SJCRH30 (cell line): ENCODE measurements around the gene CACNA2D3. TPM values are rescaled to one million over a fixed set of nuclear protein-coding genes. Genes with fewer than 3 reads are reported as not detected.

Experiments
- DNase-seq, 2 experiments: peaks; one replicate each; pipeline ENCODE4 v3.0.0-alpha.2; 2015 to 2020
- H3K27ac ChIP-seq: fragments of 250-450 bp; sonication (Bioruptor Pico); 2 replicates; pipeline ENCODE4 v1.5.1; 2020; ENCODE audit warnings: mild to moderate bottlenecking, moderate library complexity
- H3K27me3 ChIP-seq: fragments of 250-450 bp; sonication (Bioruptor Pico); 2 replicates; pipeline ENCODE4 v1.5.1; 2020; ENCODE audit warnings: mild to moderate bottlenecking, moderate library complexity
- H3K36me3 ChIP-seq: fragments of 250-450 bp; sonication (Bioruptor Pico); 2 replicates; pipeline ENCODE4 v1.5.1; 2020; ENCODE audit warnings: mild to moderate bottlenecking, moderate library complexity
- H3K4me1 ChIP-seq: fragments of 250-450 bp; sonication (Bioruptor Pico); 2 replicates; pipeline ENCODE4 v1.5.1; 2020; ENCODE audit warnings: mild to moderate bottlenecking, moderate library complexity
- H3K4me3 ChIP-seq: fragments of 250-450 bp; sonication (Bioruptor Pico); 2 replicates; pipeline ENCODE4 v1.5.1; 2020; ENCODE audit warnings: mild to moderate bottlenecking, moderate library complexity
- H3K9me3 ChIP-seq: fragments of 250-450 bp; sonication (Bioruptor Pico); replicated peaks from 2 replicates; pipeline ENCODE4 v1.5.1; 2020; ENCODE audit warnings: mild to moderate bottlenecking, moderate library complexity
- total RNA-seq: library from RNA; depleted of rRNA; stranded (reverse); fragments of >200 nt; shearing (Covaris generic); gene quantifications from 2 replicates; pipeline ENCODE4 v1.2.3, GENCODE V29; 2014

The CACNA2D3 gene
- total RNA-seq, 1 experiment from 2014 or later: 0.22 TPM

DNA sequence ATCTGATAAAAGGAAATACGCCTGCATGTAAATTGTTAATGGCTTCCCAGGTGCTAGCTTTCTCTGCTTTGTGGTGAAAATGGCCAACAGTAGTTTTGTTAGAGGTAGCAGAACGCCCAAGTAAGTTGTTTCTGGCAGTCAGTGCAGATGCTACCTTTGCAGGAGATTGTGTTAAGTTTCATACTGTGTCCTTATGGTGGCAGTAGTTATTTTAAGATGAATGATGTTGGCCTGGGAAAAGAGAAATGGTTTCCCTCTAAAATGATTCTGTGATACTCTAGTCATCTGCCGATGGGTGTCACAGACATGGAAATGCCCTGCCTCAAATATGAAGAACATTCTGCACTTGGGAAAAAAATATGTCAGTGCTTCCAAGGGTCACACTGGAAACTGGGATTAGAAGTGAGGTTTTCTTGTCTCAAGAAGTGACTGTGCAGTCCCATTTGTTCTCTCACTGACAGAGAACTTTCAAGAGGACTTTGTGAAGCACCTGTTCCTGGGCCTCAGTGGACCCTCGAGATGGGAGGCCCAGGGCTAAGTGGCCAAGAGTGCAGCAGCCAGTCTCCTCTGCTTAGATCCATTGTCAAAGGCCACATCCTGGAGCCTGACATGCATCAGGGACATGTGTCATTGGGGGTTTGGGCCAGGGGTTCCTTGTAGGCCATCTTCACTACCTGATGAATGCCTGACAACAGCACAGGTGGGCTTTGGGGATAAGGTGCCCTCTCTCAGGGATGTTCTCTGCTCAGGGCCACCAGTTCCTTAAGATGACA is 393.3 kb downstream of the CACNA2D3 start:
- Histone ChIP-seq H3K27me3 (no peaks in the 10 kb centered on the region), H3K4me1 (peaks cover 9% of the 10 kb centered on the region), H3K27ac (no peak overlapping the region), H3K9me3 (no peaks in the 10 kb centered on the region), H3K36me3 (no peaks in the 10 kb centered on the region), H3K4me3 (no peak overlapping the region)
- DNase-seq: no peak

DNA sequence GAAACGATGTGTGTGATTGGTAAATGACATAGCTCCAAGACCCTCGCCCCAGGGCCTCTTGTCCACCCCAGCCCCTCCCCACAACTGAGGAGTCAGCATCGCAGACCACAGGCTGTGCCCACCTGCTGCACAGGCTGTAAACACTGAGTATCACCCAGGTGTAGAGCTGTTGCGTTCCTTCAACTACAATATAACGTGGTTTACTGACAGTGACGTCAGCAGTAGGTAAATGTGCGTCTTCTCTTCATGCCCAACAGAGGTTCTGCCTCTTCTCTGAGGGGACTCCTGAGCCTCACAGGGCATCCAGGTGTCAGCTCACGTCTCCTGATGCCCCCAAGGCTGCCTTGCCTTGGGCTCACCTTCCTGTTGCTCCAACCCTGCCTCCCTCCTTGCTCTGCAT is 395.1 kb downstream of the CACNA2D3 start:
- Histone ChIP-seq H3K27me3 (no peaks in the 10 kb centered on the region), H3K27ac (no peak overlapping the region), H3K4me1 (no peaks in the 10 kb centered on the region), H3K36me3 (no peaks in the 10 kb centered on the region), H3K4me3 (no peak overlapping the region), H3K9me3 (no peaks in the 10 kb centered on the region)
- DNase-seq: no peak

DNA sequence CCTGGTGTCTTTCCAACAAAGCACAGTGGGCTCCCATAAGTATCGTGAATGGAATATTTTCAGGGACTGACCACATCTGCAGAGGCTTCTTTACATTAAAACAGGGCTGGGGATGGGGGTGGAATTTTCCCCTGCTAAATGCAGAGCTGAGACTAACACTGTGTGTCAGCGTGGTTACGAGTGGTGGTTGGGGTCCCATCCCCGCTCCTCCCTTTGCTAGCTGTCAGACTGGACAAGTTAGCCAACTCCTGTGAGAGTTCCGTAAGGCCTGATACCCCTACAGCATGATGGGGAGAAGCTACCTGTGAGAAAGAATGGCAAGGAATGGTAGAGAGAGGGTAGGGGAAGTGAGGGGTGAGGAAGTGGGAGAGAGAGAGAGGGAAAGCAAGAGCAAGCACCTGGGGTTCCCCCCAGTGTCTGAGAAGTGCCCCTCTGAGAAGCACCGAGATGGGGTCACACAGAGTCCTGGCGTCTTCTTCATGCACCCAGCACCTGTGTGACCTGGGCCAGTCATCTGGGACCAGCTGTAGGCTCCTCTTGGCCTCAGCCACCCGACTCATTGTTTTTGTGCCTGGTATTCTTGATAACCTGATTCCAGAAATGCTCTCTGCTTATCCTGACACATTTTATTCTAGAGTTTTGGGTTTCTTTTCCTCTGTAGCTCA is 395.8 kb downstream of the CACNA2D3 start:
- no peaks in the 10 kb centered on the region for H3K36me3 ChIP-seq
- DNase-seq: no peak

DNA sequence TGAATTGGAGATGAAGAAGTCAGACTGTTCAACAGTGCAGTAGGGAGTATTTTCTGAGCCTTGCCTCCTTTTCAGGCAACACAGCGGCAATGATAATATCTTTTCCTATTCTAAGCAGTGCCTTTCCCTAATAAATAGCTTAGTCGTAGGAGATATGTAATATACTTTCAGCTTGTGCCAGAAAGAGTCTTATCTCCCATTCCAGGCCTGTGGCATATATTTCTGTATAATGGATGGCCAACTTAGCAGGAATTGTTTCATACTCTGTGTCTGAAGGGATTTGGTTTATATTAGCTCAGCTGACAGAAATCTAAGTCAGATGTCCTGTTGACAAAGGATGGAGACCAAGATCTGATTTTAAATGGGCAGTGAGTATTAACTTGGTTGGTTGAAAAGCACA is 397.1 kb downstream of the CACNA2D3 start:
- Histone ChIP-seq H3K36me3 (no peaks in the 10 kb centered on the region), H3K27me3 (no peaks in the 10 kb centered on the region), H3K4me3 (no peak overlapping the region), H3K4me1 (no peaks in the 10 kb centered on the region), H3K9me3 (no peaks in the 10 kb centered on the region), H3K27ac (no peak overlapping the region)
- no peak for DNase-seq

More for the DNA sequence above, 395.8 kb downstream of the CACNA2D3 start:
- no peak overlapping the region for H3K4me3 ChIP-seq
- no peaks in the 10 kb centered on the region for H3K27me3 ChIP-seq
- H3K27ac ChIP-seq: no peak overlapping the region
- no peaks in the 10 kb centered on the region for H3K4me1 ChIP-seq
- no peaks in the 10 kb centered on the region for H3K9me3 ChIP-seq

DNA sequence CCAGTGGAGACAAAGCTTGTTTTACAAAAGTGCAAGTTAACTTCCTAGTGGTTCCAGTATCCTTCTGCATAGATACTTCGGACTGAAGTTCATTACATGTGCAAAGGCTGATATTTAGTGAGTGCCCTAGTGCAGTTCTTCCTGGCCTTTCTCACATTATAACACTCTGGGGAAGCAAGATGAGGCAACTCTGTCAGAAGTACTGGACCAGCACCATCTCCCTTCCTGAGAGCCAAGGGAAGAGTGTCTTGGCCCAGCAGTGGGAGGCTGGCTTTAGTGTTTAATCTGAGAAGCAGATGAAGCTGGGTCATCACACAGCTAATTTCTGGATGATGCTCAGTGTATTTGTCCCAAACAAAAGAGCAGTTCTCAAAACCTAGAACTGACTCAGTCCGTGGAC is 397.7 kb downstream of the CACNA2D3 start:
- Histone ChIP-seq H3K9me3 (no peaks in the 10 kb centered on the region), H3K4me1 (no peaks in the 10 kb centered on the region), H3K36me3 (no peaks in the 10 kb centered on the region), H3K27me3 (no peaks in the 10 kb centered on the region), H3K27ac (no peak overlapping the region), H3K4me3 (no peak overlapping the region)
- DNase-seq: no peak

DNA sequence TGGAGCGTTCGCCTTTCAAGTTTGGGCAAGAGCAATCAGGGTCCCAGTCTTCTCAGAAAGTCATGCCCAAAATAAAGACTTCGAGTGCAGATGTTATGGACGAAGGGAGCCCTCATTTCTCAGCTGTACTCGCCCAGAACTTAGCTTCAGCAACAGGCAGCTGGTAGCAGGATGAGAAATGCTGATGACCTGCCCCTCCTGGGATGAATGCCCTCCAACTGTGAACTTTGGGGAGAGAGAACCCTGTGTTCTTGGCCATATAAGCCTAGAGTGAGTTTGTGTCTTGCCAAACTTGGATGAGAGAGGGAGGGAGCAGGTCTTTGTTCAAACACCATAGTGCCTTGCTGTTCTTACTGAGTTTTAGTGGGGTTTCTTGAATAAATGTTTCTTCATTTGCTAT is 405.2 kb downstream of the CACNA2D3 start:
- H3K9me3 ChIP-seq: no peaks in the 10 kb centered on the region
- H3K4me1 ChIP-seq: no peaks in the 10 kb centered on the region
- no peak overlapping the region for H3K4me3 ChIP-seq
- no peak for DNase-seq
- H3K27me3 ChIP-seq: no peaks in the 10 kb centered on the region
- H3K27ac ChIP-seq: no peak overlapping the region
- no peaks in the 10 kb centered on the region for H3K36me3 ChIP-seq

DNA sequence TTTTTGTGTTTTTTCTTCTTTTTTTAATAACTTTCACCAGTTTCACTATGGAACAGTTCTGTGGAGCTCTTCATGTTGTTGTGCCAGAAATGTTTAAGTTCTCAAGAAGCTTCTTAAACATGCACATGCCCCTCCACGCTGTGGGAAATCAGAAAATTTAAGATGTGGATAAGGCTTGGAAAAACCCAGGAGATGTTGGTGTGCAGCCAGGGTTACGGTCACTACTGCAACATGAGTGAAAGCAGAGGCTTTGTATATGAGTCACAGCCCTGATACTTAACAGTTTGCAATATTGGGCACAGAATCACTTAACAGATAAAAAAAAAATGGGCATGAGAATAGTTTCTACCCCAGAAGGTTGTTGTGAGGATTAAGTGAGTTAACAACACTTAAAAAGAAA is 405.6 kb downstream of the CACNA2D3 start:
- Histone ChIP-seq H3K4me1 (no peaks in the 10 kb centered on the region), H3K9me3 (no peaks in the 10 kb centered on the region), H3K27me3 (no peaks in the 10 kb centered on the region), H3K27ac (no peak overlapping the region), H3K4me3 (no peak overlapping the region), H3K36me3 (no peaks in the 10 kb centered on the region)
- no peak for DNase-seq

DNA sequence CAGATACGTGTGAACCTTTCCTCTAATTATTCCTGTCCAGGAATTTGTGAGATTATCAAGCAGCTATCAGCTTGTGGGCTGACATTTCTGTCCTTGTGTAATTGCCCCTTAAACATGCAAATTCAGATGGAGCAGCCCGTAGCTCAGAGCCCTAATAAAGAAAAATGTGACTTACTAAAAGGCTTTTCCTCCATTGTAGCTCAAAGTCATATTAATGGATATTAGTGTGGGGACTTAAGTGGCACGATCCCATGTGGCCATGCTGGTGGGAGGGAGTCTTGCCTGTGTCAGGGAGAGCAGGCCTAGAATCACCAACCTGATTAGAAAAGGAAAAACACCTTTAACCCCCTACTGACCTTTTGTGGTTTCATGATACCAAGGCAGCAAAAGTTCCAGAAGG is 406.3 kb downstream of the CACNA2D3 start:
- no peaks in the 10 kb centered on the region for H3K9me3 ChIP-seq
- no peak overlapping the region for H3K27ac ChIP-seq
- H3K4me3 ChIP-seq: no peak overlapping the region
- H3K4me1 ChIP-seq: no peaks in the 10 kb centered on the region
- no peak for DNase-seq
- no peaks in the 10 kb centered on the region for H3K27me3 ChIP-seq
- no peaks in the 10 kb centered on the region for H3K36me3 ChIP-seq

DNA sequence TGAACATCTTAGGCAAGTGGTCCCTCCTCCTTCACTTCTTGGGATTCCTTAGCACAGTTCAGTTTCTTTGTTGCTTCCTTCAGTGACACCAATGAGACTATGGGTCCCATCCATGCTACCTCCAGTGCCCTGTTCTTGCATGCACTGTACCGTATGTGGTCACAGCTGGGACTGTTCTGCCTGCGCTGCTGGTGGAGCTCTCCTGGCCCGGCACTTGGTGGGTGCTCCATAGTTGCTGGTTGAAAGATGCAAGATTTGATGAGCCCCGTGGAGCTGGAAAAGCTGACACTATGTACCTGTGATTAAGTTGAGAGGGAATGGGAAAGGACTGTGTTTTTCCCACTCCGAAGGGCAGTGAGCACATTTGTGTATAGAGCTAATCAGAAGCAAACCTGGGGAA is 407.7 kb downstream of the CACNA2D3 start:
- H3K36me3 ChIP-seq: no peaks in the 10 kb centered on the region

DNA sequence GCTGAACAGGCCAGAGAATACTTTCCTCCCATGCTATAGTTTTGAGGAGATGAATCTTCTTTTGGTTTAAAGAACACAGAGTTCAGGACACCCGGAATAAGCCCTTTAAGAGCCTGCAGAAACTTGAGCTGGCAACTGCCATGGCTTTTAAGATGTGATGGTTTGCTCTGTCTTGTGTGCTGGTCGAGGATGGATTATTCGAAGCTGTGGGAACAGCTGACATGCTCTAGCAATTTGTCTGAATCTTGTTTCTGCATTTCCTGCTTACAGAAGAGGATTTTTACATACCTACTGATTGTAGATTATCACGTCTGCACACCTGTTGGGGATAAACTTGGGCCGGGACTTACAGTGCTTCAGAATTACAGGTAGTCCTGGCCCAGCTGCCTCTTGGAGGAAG is 408.6 kb downstream of the CACNA2D3 start:
- H3K36me3 ChIP-seq: no peaks in the 10 kb centered on the region

More for the DNA sequence above, 407.7 kb downstream of the CACNA2D3 start:
- no peaks in the 10 kb centered on the region for H3K27me3 ChIP-seq
- H3K9me3 ChIP-seq: no peaks in the 10 kb centered on the region
- H3K4me1 ChIP-seq: no peaks in the 10 kb centered on the region
- DNase-seq: no peak
- no peak overlapping the region for H3K27ac ChIP-seq
- H3K4me3 ChIP-seq: no peak overlapping the region

DNA sequence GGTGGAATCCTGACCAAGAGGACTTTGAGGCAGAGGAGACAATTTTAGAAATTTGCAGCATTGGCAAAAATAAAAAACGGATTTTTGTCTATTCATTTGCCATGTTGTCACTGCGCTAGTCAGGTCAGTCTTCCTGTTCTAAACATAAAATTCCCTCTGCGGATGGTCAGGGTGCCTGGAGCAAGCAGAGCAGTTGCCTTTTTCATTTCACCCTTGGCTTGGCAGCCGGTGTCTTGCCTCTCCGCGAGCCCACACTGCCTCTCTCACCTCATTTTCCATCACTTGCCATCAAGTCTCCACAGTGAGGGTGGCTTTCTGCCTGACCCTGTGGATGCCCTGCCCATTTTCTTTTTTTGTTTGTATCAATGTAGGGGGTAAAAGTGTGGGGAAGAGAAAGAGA is 409.4 kb downstream of the CACNA2D3 start:
- no peak overlapping the region for H3K27ac ChIP-seq
- no peak for DNase-seq

More for the DNA sequence above, 408.6 kb downstream of the CACNA2D3 start:
- H3K9me3 ChIP-seq: no peaks in the 10 kb centered on the region
- H3K4me1 ChIP-seq: no peaks in the 10 kb centered on the region
- H3K27ac ChIP-seq: no peak overlapping the region
- no peak overlapping the region for H3K4me3 ChIP-seq
- peak in 1 of 2 experiments; percentile 13 for DNase-seq
- 0 out of 2 replicates have a peak, but pooled peaks cover 5% of the 10 kb centered on the region for H3K27me3 ChIP-seq

DNA sequence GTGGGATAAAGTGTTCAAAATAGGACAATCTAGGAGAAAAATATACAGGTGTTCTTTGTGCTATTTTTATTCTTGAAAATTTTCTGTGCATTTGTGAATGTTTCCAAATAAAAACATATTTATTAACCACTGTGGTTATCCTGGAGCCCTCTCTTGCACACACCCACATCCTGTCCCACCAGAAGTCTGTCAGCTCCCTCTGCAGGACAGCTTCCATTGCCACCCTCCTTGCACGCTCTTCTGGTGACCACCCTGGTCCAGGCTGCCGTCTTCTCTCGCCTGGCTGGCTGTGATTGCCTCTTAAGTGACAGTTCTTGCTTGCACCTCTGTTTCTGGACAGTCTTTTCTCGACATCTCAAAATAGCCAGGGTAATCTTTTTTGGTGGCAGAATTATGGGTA is 411.5 kb downstream of the CACNA2D3 start:
- no peaks in the 10 kb centered on the region for H3K4me1 ChIP-seq
- no peak overlapping the region for H3K4me3 ChIP-seq
- no peaks in the 10 kb centered on the region for H3K36me3 ChIP-seq
- DNase-seq: peak in 1 of 2 experiments; percentile 13
- H3K9me3 ChIP-seq: no peaks in the 10 kb centered on the region
- no peak overlapping the region for H3K27ac ChIP-seq
- H3K27me3 ChIP-seq: 0 out of 2 replicates have a peak, but pooled peaks cover 5% of the 10 kb centered on the region

More for the DNA sequence above, 409.4 kb downstream of the CACNA2D3 start:
- Histone ChIP-seq H3K9me3 (no peaks in the 10 kb centered on the region), H3K36me3 (no peaks in the 10 kb centered on the region), H3K4me1 (no peaks in the 10 kb centered on the region), H3K4me3 (no peak overlapping the region), H3K27me3 (0 out of 2 replicates have a peak, but pooled peaks cover 5% of the 10 kb centered on the region)

DNA sequence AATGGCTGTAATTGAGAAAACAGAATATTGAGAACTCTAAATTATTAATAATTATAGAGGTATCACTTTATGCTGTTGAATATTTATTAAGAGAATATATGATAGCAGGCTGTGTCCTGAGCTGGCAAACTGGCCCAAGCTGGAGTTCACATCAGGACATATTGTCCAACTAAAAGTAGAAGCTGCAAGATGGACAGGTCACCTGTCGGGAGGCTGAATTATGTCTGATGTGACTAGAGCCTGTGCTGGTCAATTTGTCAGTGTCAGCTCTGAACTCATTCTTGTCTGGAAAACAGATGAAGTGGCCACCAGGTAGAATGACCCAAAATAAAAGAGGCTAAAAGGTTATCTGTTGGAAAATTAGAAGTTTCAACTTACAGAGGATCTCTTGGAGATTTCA is 413.3 kb downstream of the CACNA2D3 start:
- Histone ChIP-seq H3K36me3 (no peaks in the 10 kb centered on the region), H3K27me3 (0 out of 2 replicates have a peak, but pooled peaks cover 5% of the 10 kb centered on the region), H3K4me1 (no peaks in the 10 kb centered on the region), H3K4me3 (no peak overlapping the region), H3K27ac (no peak overlapping the region), H3K9me3 (no peaks in the 10 kb centered on the region)
- DNase-seq: no peak

DNA sequence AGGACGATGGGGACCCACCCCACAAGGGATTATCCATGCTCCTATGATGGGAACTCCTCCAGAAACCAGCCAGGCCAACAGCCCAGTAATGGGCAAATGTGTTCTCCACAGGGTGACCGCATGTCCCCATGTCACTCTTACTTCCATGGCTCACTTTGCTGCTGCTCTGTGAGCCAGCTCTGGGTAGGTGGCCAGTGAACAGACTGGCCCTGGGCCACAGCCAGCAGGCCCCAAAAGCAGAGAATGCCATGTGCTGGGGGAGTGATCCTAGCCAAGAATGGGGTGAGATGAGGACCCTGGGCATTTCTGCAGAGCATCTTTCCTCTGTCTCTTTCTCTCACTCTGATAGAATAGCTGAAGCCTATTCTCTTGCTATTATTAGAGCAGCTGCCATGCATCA is 414.1 kb downstream of the CACNA2D3 start:
- H3K27ac ChIP-seq: no peak overlapping the region
- H3K27me3 ChIP-seq: 0 out of 2 replicates have a peak, but pooled peaks cover 5% of the 10 kb centered on the region
- no peaks in the 10 kb centered on the region for H3K9me3 ChIP-seq
- H3K4me1 ChIP-seq: no peaks in the 10 kb centered on the region
- no peak overlapping the region for H3K4me3 ChIP-seq
- DNase-seq: no peak
- no peaks in the 10 kb centered on the region for H3K36me3 ChIP-seq

DNA sequence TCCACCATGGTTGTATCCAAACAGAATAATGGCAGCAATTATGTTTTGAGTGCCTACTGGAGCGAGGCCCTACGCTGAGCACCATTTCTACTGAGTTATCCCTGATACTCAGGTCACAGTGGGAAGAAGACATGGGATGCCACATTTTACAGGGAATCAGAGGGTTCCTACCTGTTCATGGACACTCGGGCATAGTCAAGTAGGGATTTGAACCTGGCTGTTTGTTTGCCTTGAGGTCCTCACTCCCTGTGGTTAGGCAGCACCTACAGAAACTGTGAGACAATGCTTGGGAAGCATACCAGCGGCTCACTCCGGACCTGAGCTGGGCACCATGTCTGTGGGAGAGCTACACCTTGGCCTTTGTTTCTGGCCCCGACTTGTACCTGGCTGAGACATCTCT is 415.2 kb downstream of the CACNA2D3 start:
- Histone ChIP-seq H3K27ac (no peak overlapping the region), H3K27me3 (0 out of 2 replicates have a peak, but pooled peaks cover 5% of the 10 kb centered on the region), H3K9me3 (no peaks in the 10 kb centered on the region), H3K4me3 (no peak overlapping the region), H3K36me3 (no peaks in the 10 kb centered on the region), H3K4me1 (no peaks in the 10 kb centered on the region)
- no peak for DNase-seq
